Muscle of back (tissue), 11 donors: ENCODE data around the gene COL15A1. TPM values are rescaled to one million over a fixed set of nuclear protein-coding genes. Genes with fewer than 3 reads are reported as not detected.

Source experiments
- DNase-seq, 3 donors: peaks; one replicate each; pipeline versions ENCODE4 v3.0.0 to v3.0.0-alpha.2; 2013
- polyA plus RNA-seq, 10 donors: library from polyadenylated mRNA; unstranded; fragments of 120-200 nt; gene quantifications; one replicate each; pipeline ENCODE4 v1.2.1, GENCODE V29; 2013; ENCODE audit not compliant: insufficient read length in 10 of 10

The COL15A1 gene
- polyA plus RNA-seq, 10 donors = 167 to 233 (median 202) TPM

DNA sequence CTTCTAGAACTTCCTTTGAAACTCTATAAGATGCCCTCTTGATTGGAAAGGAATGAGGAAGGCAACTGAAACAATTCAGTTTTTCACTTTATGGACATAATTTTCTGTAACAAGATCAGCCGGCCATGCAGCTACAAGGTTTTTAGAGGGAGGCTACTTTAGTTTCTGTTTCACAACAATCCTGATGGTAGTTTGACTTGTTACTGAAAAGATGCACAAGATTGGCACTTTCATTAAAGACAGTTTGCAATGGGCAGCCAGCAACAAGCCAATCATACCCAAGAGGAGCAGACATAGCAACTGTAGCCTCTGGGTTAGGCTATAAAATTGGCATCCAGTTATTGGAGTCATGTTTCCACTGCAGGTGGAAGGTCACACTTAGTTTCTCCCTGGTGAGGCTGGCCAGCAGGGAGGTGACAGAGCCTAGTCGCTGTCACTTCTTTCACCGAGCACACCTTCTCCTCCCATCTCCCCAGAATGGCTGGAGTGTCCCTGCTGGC is 87.0 kb downstream of the COL15A1 start:
- DNase-seq = no peak

DNA sequence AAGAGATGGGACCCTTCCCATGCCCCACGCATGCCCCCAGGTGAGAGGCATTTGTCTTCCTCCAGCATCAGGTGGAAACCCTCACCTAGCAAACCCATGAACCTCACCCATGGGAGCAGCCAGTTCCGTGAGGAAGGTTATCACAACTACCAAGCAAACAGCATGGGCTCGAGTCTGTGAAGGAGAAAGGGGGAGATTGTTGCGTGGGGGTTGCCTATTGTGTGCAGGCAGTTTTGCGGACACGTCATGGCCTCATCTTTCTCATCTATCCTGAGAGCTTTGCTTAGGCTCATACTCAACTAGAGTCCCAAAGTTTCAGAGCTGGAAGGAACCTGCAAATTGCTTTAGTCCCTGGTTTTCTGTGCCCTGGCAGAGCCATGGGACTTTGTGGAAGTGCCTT is 87.6 kb downstream of the COL15A1 start:
- no peak for DNase-seq

DNA sequence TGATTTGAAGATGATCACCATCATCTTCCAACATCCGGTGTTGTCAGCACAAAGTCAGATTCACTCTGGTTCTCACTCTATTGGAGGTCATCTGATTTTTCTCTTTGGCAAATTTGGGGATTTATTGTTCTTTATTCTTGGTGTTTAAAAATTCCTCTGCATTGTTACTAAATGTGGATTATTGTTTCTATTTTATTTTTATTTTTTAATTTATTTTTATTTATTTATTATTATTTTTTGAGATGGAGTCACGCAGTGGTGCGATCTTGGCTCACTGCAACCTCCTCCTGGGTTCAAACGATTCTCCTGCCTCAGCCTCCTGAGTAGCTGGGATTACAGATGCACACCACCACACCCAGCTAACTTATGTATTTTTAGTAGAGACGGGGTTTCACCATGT is 88.3 kb downstream of the COL15A1 start:
- no peak for DNase-seq

DNA sequence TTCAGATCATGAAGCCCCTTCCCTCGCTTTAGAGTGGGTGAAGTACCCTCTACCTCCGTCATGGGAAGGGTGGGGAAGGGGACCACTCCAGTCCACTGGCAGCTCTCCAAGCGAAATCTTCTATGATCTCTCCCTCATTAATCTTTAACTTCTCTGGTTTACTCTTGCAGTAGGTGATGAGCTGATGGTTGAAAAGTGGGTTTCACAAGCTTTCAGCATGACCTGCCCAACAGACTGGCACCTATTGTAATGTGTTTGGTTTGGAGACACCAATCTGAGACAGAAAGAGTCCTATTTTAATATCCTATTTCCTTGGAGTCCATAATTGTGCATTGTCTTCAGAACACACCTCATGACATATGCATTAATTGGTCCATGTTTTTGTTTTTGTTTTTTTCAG is 90.4 kb downstream of the COL15A1 start:
- no peak for DNase-seq

DNA sequence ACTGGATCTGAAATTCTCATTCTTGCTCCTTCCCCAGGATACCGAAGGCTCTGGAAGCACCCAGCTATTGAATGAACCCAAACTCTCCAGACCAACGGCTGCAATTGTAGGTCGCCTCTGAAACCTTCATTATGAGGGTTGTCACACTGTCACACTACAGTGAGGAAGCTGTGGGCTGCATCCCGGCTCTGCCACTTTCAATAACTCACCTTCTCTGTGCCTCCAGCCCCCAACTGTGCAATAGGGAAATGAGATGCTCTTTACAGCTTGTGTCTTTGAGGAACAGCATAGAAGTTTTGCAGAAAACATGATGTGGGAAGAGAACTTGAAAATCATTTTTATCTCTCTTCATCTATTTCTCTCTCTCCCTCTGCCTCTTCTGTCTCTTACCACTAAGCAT is 91.6 kb downstream of the COL15A1 start:
- no peak for DNase-seq

DNA sequence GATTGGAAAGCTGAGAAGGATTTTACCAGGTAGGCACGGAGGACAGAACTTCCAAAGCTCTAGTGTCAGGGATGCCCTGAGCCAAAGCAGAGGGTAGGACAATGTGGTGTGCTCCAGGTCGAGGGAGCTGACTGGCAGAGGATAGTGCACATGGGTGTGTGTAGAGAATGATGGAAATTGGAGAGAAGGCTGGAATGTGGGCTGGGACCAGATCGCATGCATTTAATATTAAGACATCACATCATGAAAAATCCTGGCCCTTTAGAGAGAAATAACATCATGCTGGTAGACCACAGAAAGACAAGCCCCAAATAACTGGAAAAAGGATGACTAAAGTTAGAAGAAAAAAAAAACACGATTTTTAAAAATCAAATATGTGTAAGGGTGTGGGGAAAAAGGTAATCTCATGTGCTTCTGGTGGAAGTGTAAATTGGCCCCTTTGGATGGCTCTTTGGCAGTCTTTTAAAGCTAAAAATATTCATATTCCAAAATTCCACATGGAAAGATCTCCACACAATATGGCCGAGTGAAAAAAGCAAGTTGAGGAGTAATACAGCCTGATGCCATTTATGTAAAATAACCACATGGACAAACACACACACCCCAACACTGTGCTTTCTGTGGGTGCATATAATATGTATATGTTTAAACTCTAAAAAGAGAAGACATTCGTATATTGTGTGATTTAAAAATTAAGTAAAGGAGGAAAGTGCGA is 94.2 kb downstream of the COL15A1 start:
- peak in 1 of 3 donors; percentile 35 for DNase-seq

DNA sequence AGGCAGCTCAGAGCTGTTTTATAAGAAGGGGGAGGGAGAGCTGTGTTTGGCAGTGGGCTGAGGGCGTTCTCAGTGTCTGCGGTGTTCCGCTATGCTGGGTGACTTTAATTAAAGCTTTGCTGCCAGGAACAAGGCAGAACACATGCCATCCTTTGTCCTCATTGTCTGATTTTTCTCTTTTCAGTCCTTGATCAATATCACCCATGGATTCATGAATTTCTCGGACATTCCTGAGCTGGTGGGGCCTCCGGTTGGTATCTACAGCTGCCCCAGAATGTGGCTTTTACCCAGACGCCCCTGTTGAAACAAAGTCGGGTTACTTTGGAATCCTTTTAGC is 94.7 kb downstream of the COL15A1 start:
- no peak for DNase-seq

DNA sequence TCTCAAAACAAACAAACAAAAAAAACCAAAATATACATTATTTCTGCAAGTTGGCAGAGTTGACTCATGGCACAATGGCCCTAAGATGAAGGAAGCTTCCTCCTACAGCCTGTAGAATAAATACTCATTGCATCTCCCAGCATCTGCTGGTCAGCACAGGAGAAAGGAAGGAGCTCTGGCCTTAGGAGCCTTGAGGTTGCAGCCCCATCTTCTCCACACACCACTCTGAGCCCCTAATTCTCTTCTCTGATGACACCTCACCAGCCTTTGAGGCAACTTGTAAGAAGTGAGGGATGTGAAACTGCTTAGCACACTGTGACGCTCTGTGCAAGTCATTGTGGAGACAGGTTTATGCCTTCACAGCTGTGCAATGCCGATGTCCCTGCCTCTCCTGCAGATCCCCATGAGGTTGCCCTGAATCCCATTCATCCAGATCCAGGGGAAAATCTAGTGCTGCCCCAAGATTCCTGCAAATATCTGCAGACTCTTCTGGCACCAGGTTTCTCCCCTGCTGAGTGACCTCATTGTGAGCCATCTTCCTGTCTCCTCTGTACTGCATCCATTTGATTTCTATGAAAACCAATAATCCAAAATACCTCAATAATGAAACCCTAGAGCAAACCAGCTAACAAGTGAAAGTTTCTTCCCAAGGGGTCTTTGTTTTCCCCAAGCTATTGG is 95.9 kb downstream of the COL15A1 start:
- peak in 1 of 3 donors; percentile 20 for DNase-seq

DNA sequence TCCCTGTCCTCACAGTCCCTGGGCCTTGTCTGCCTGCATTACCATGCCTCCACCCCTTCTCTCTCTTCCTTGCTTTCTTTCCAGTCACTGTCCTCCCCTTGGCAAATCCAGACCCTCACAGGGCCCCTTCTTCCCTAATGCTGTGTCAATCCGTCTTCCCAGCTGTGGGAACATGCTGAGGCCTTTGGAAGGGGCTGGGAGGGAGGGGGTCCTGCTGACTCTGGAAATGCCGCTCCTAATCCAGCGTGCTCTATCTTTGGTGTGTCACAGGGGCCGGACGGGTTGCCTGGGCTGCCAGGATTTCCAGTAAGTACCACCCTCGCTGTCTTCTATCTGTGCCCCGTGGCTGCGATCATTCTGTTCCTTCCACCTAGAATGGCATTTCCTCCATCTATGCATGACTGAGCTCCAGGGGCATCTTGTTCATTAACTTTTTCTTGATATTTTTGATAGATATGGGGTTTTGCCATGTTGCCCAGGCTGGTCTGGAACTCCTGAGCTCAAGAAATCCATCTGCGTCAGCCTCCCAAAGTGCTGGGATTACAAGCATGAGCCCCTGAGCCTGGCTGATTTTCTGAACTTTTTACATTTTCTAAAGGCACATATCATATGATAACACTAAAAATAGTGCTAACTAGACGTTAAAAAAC is 96.7 kb downstream of the COL15A1 start:
- no peak for DNase-seq

DNA sequence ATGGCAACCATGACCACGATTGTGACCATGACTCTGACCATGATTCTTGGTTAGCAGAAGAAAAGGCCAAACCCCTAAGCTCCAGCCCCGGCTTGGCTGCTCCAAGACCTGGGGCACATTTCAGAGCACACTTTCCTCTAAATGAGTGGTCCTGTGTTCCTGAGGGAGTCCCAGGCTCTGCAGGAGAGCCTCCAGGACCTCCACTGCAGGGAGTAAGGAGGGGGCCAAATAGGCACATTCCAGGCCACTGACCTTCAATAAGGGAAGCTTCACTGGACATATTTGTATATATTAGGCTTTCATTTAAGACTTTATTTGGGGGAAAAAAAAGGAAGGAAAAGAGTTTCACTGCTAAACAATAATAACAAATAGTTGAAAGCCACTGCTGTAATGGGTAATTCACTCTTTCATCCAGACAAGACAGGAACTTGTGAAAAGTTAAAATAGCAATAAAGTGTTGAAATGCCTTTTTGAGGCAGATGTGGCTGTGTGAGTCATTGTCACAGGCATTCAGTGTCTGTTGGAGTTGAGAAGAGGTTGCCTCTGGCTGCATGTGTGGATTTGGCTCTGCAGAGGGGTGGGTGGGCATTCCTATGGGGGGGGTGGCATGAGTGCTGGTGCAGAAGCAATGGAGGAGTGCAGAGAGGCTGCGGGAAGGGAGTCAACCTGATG is 97.3 kb downstream of the COL15A1 start:
- peak in 1 of 3 donors; percentile 80 for DNase-seq

DNA sequence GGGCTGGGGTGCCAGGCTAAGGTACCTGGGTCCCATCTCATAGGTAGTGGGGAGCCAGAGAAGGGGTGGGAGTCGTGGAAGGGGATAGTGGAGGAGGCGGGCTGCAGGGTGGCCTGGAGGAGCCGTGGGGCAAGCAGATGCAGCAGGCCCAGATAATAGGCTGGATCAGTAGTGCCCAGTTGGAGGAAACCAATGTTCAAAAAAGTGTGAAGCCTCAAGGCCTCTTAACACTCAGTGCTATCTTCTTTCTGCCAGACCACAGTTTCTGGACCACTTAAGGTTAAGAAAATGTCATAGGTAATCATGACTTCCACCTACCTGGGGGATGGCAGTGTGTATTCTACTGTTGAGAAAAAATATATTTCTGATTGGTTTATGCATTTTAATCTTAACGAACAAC is 97.9 kb downstream of the COL15A1 start:
- no peak for DNase-seq

DNA sequence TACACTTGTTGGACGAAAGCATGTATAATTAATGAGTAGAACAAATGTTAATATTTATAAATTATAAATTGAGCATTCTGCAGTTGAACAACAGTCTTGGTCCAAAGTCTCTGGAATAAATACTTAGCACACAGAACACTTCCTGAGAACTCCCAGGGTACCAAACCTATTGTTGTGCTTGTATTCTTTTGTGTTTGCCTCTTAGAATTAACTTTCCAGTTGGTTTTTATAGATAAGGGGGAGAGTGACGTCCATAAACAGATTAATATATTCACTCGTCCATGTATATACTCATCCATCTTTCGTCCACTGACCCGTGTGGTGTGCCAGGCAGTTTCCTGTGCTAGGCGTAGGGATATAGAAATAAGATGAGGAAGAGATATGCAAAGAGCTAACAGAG is 98.9 kb downstream of the COL15A1 start:
- DNase-seq = no peak

DNA sequence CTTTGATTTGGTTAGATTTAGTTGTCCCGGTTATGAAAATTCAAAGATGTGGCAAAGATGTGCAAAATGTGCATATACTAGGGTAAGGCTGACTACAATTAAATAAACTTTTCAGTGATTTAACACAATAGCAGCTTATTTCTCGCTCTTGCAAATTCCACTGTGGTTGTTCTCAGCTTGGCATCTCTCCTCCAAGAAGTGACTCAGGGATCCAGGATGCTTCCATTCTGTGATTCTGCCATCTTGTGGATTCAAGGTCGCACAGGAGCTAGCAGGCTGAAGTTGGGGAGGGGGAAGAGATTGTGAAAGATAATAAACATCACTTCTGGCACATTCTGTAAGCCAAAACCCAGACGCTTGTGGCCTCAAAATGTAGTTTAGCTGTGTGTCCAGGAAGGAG is 101.1 kb downstream of the COL15A1 start:
- no peak for DNase-seq

DNA sequence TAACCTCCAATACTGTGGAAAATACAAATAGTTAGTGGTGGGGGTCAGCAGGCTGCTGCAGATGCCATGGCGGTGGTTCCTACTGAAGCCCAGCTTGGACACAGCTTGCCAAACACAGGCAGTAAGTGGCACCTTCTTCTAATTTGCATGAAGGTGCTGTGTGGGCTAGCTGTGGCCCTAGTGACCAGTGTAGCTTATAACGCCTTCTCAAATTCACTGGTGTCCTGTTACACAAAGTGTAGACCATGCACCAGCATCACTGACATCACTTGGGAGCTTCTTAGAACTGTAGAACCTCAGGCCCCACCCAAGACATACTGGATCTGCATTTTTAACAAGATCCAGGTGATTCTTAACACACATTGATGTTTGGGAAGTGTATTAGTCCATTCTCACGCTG is 102.4 kb downstream of the COL15A1 start:
- no peak for DNase-seq

DNA sequence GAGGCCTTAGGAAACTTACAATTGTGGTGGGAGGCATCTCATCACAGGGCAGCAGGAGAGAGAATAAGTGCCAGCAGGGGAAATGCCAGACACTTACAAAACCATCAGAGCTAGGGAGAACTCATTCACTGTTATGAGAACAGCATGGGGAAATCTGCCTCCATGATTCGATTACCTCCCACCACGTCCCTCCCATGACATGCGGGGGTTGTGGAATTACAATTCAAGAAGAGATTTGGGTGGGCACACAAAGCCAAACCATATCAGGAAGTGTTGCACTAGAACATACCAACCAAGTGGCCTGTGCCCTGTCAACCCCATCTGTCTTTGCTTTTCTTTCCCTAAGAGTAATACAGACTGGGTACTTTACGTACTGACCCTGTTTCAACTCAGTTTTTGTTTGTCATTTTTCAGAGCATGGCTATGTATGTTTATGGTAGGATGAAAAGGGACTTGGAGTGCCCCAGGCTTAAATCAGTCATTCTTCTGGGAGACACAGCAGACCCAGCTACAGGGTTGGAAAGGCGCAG is 102.9 kb downstream of the COL15A1 start:
- DNase-seq = no peak

DNA sequence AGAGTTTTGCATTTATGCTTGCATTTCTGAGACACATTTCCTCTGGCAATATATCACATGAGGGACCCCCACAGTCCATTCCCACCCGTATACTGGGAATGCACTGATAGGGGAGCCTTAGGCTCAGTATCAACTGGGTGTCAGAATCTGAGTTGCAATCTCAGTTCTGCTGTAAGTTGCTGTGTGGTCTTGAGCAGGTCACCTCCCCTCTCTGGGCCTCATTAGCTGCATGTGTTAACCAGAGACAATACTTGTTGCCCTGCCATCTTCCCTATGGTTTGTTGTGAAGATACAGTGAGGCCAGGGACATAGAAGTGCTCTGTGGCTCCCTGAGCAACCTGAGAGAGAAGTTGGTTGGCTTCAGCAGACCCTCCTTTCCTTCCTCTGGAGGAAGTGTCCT is 105.5 kb downstream of the COL15A1 start:
- no peak for DNase-seq

DNA sequence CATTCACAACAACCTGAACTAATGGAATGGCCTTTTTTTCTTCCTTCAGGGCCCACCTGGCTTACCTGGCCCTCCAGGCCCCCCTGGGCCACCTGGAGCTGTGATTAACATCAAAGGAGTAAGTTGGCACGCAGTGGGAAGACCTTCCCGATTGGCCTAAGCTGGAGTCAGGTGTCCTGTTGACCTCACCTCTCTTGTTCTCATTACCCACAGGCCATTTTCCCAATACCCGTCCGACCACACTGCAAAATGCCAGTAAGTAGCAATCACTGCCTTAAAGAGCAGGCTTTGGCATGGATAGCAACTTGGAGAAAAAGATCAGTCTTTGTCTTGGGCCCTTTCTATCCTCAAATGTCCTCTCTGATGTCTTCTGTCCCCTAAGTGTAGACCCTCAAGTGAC is 105.9 kb downstream of the COL15A1 start:
- no peak for DNase-seq

DNA sequence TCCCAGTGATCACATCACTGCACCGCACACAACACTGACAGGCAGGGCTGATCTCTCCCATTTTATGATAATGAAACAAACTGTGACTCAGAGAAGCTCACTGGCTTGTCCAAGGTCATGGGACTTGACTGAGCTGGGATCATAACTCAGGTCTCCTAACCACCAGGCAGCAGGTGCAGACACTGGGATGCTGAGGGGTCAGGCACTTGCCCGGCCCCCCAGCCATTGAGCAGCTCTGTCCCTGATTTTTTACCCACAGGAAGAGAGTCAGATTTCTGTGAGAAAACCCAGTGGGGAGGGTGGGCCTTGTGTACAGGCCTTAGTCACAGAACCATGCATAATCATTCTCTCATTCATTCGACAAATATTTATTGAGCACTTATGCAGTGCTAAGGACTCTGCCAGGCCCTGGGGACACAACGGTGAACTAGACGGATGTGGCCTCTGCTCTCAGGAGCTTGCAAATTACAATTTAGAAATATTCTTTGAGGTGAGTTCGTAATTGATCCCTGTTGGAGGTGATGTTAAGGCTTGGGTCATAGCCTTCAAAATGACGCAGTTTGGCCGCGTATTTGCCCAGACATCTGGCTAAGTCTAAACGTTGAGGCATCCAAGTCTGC is 106.7 kb downstream of the COL15A1 start:
- DNase-seq = no peak

DNA sequence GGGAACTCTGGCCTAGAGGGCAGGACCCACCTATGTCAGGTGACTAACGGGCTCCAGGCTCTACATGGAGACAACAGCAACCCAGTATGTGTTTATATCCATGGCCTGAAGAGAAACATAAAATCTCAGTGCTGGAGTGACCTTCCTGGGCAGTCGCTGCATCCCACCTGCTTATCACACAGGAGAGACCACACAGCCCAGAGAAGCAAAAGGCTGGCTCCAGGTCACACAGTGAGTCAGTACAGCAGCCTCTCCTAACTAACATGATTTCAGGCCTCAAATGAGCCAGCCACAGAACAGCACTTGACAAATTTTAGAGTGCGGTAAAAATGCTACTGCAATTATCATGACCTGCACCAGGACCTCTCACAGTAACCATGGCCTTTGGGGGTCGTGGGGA is 107.2 kb downstream of the COL15A1 start:
- no peak for DNase-seq

DNA sequence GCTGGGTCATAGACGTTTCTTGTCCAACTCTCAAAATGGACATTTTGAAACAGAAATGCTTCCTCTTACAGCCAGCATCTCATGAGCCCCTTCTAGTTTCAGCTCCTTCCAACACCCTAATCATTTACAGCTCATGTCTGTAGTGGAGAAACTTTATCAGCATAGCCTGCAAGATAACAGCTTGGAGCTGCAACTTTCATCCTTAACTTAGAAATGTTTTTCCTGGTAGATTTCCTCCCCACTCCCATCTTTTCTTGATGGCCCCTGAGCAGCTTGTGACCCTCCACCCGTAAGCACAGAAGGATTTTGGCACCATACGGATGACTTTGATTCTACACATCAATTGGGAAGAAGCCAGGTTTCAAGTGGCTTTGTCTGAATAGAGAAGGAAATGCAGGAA is 107.7 kb downstream of the COL15A1 start:
- DNase-seq = no peak

DNA sequence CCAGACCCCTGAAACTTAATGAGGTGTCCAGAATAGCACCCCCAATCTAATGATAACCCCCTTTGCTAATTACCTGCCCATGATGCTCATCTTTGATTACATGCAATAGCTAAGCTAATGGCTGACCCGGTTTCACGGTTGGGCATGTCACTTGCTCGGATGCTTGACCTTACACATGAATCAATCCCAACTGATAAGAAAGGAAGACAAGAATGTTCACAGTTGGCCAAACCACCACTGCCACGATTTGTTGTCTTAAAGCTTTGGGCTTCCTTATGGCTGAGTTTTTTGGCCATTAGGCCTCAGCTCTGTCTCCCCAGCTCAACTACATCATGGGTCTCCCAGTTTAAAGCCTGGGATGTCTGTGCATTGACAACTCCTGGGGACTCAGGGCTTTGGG is 108.1 kb downstream of the COL15A1 start:
- no peak for DNase-seq
